Measurements from ENCODE around the gene CMA1.

GRCh38 chr14:24465368-24465767 lies 42.7 kb downstream of the CMA1 start:
- TF ChIP-seq, protein P1, sequence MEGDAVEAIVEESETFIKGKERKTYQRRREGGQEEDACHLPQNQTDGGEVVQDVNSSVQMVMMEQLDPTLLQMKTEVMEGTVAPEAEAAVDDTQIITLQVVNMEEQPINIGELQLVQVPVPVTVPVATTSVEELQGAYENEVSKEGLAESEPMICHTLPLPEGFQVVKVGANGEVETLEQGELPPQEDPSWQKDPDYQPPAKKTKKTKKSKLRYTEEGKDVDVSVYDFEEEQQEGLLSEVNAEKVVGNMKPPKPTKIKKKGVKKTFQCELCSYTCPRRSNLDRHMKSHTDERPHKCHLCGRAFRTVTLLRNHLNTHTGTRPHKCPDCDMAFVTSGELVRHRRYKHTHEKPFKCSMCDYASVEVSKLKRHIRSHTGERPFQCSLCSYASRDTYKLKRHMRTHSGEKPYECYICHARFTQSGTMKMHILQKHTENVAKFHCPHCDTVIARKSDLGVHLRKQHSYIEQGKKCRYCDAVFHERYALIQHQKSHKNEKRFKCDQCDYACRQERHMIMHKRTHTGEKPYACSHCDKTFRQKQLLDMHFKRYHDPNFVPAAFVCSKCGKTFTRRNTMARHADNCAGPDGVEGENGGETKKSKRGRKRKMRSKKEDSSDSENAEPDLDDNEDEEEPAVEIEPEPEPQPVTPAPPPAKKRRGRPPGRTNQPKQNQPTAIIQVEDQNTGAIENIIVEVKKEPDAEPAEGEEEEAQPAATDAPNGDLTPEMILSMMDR (IDR thresholded peaks at IDR 0.05; ENCODE audit: poor library complexity, severe bottlenecking): no peak
- no peak for TF ChIP-seq EZH2 (IDR thresholded peaks at IDR 0.05; ENCODE audit: borderline replicate concordance, insufficient read depth, low read length, poor library complexity, severe bottlenecking)
- TF ChIP-seq POLR2AphosphoS5 (IDR thresholded peaks at IDR 0.05): no peak
- TF ChIP-seq RAD21 (conservative IDR thresholded peaks at IDR 0.05): no peak
- TF ChIP-seq EP300 (conservative IDR thresholded peaks at IDR 0.05; ENCODE audit: poor library complexity, severe bottlenecking): no peak
- TF ChIP-seq SMC3 (conservative IDR thresholded peaks at IDR 0.05; ENCODE audit: poor library complexity): no peak
- no peak for TF ChIP-seq REST (IDR thresholded peaks at IDR 0.05; ENCODE audit: borderline replicate concordance)

Data from neural cell (in vitro differentiated cells).